Colonic mucosa (tissue), 4 donors: ENCODE measurements around the gene GORAB. TPM values are rescaled to one million over a fixed set of nuclear protein-coding genes. Genes with fewer than 3 reads are reported as not detected.
A peak's percentile ranks its signal among the peaks of the same experiment; 100 is the strongest.

Source experiments
- DNase-seq: peaks from one replicate; pipeline ENCODE4 v3.0.0-alpha.2; 2020
- H3K27ac ChIP-seq: fragments of 200-600 bp; one replicate; pipeline ENCODE4 v1.8.0; 2021
- H3K27me3 ChIP-seq: fragments of 200-600 bp; one replicate; pipeline ENCODE4 v1.8.0; 2021
- H3K36me3 ChIP-seq: fragments of 200-600 bp; one replicate; pipeline ENCODE4 v1.8.0; 2021
- H3K4me1 ChIP-seq: fragments of 200-600 bp; one replicate; pipeline ENCODE4 v1.8.0; 2021; ENCODE audit warnings: mild to moderate bottlenecking
- H3K4me3 ChIP-seq: fragments of 200-600 bp; one replicate; pipeline ENCODE4 v1.8.0; 2021
- H3K9ac ChIP-seq, 2 donors: one replicate each; pipeline ENCODE4 v1.7.0; 2013; ENCODE audit warnings: control low read depth in 2 of 2, low read depth in 2 of 2, low read length in 2 of 2
- H3K9me3 ChIP-seq: fragments of 200-600 bp; one replicate; pipeline ENCODE4 v1.8.0; 2021
- intact Hi-C: fragments of 100-400 bp; cut with DNase I; formaldehyde crosslinking; loops from one replicate; pipeline ENCODE4 v1.14.1; 2022
- total RNA-seq, 2 donors: library from RNA; stranded (reverse); fragmentation: NEBNext Ultra II Directional in 1 of 2; extraction: Animal tissue kit (Norgen Biotek cat#: 25700) in 1 of 2; gene quantifications; one replicate each; pipeline ENCODE4 v1.2.1, GENCODE V29; 2021
- TF ChIP-seq, protein P1 (sequence below): fragments of 200-600 bp; IDR thresholded peaks from one replicate; pipeline ENCODE4 v1.8.0; 2022; ENCODE audit warnings: antibody characterized with exemption, mild to moderate bottlenecking
- donor health status: healthy.
- donor health status: DM: no; HTN: no; CAD: no.
- donor health status: DM: no; HTN: no; CAD: no.

GORAB gene
- total RNA-seq, 2 donors from 2014 or later: 14.8 to 21.8 TPM

- no peaks in the 10 kb centered on the region for H3K27me3 ChIP-seq
- TF ChIP-seq, protein P1, sequence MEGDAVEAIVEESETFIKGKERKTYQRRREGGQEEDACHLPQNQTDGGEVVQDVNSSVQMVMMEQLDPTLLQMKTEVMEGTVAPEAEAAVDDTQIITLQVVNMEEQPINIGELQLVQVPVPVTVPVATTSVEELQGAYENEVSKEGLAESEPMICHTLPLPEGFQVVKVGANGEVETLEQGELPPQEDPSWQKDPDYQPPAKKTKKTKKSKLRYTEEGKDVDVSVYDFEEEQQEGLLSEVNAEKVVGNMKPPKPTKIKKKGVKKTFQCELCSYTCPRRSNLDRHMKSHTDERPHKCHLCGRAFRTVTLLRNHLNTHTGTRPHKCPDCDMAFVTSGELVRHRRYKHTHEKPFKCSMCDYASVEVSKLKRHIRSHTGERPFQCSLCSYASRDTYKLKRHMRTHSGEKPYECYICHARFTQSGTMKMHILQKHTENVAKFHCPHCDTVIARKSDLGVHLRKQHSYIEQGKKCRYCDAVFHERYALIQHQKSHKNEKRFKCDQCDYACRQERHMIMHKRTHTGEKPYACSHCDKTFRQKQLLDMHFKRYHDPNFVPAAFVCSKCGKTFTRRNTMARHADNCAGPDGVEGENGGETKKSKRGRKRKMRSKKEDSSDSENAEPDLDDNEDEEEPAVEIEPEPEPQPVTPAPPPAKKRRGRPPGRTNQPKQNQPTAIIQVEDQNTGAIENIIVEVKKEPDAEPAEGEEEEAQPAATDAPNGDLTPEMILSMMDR: no peak
- H3K9me3 ChIP-seq: no peaks in the 10 kb centered on the region
- intact Hi-C loops: no loop called here
- DNase-seq: no peak
- H3K4me3 ChIP-seq: no peak overlapping the region
- no peak overlapping the region for H3K9ac ChIP-seq
- no peaks in the 10 kb centered on the region for H3K4me1 ChIP-seq
- H3K27ac ChIP-seq: no peak overlapping the region
- no peaks in the 10 kb centered on the region for H3K36me3 ChIP-seq
Observed at GRCh38 chr1:170560681-170561285, 28.8 kb downstream of the GORAB start.

DNA sequence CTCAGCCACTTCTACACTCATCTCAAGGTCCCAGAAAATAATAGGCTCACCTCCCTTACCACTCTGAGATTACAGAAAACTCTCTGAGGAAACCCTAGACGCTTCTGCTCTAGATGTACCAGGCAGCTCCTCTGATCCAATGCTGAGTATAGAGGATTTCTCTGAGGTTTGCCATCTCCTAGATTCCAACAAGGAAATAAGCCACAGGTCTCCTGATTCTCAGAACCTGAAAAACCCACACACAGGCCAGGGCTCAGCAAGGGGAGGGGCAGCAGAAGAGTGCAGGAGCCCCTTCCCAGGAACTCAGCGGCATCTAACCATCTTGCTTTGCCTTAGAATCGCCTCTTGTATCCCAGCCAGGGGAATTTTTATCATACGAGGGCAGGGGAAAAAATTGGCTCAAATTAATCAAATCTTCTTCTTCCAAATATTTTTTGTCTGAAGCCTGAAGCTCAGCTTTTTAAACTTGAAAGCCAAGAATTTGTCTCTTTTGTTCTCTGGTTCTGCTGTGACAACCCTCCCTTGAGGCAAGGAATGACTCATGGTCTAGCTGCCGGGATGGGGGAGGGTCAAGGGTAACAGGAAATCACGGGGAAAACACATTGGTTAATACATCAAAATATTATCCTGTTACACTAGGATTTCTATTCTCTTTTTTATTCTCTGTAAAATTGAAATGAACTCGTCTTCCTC is 30.8 kb downstream of the GORAB start:
- Histone ChIP-seq H3K27ac (no peak overlapping the region), H3K9ac (no peak overlapping the region), H3K4me3 (no peak overlapping the region), H3K27me3 (no peaks in the 10 kb centered on the region), H3K4me1 (no peaks in the 10 kb centered on the region), H3K36me3 (no peaks in the 10 kb centered on the region), H3K9me3 (no peaks in the 10 kb centered on the region)
- intact Hi-C loops: no loop called here
- peak; percentile 24 for DNase-seq
- TF ChIP-seq, protein P1: no peak

GRCh38 chr1:170567214-170567613 is 35.2 kb downstream of the GORAB start:
- intact Hi-C loops: no loop called here
- DNase-seq: no peak
- no peak overlapping the region for H3K27ac ChIP-seq
- H3K9ac ChIP-seq: no peak overlapping the region
- no peak overlapping the region for H3K4me3 ChIP-seq
- no peaks in the 10 kb centered on the region for H3K9me3 ChIP-seq
- no peaks in the 10 kb centered on the region for H3K4me1 ChIP-seq
- TF ChIP-seq, protein P1: no peak
- no peaks in the 10 kb centered on the region for H3K27me3 ChIP-seq
- H3K36me3 ChIP-seq: no peaks in the 10 kb centered on the region

DNA sequence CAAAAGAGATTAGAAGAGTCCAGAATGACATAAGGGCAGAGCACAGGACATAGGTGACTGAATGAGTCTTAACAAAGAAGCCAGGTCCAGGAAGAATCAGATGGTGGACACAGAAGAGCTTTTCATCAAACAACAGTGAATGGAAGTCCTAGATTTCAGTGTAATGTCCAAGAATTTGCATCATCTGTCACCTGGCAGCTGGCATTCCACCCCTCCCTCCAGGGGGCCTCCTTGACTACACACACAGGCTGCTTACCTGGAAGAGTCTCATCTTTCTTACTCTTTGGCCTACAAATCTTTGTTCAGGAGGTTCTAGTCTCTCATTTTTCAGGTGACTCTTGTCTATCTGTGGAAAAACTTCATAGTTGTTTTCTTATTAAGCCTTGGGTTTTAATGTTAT is 36.2 kb downstream of the GORAB start:
- H3K4me1 ChIP-seq: no peaks in the 10 kb centered on the region
- TF ChIP-seq, protein P1: no peak
- no peak overlapping the region for H3K4me3 ChIP-seq
- DNase-seq: no peak
- H3K27ac ChIP-seq: no peak overlapping the region
- no peaks in the 10 kb centered on the region for H3K27me3 ChIP-seq
- H3K9me3 ChIP-seq: no peaks in the 10 kb centered on the region
- H3K9ac ChIP-seq: no peak overlapping the region
- H3K36me3 ChIP-seq: no peaks in the 10 kb centered on the region
- intact Hi-C loops: no loop called here

DNA sequence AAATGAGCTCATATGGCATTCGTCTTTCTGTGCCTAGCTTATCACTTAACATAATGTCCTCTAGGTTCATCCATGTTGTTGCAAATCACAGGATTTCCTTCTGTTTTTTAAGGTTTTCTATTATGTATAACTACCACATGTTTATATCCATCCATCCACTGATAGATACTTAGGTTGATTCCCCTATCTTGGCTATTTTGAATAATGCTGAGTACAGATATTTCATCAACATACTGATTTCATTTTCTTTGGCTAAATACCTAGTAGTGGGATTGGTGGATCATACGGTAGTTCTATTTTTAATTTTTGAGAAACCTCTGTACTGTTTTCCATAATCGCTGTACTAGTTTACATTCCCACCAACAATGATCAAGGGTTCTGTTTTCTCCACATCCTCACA is 45.0 kb downstream of the GORAB start:
- no peak for DNase-seq
- Histone ChIP-seq H3K4me1 (no peaks in the 10 kb centered on the region), H3K27me3 (no peaks in the 10 kb centered on the region), H3K27ac (no peak overlapping the region), H3K9ac (no peak overlapping the region), H3K4me3 (no peak overlapping the region), H3K36me3 (no peaks in the 10 kb centered on the region), H3K9me3 (no peaks in the 10 kb centered on the region)
- intact Hi-C loops: no loop called here
- TF ChIP-seq, protein P1: no peak
